Stimulated activated CD8-positive, alpha-beta memory T cell treated with anti-CD3 and anti-CD28 coated beads, Interleukin-12 subunit alpha, Interleukin-12 subunit beta, amount 100 ng/mL, for 1 hour (primary cell): Measurements from ENCODE around the gene SUPV3L1.
"Not testable (repeated sequence)": the region's sequence is repeated elsewhere in the genome, so short reads cannot be mapped to it uniquely, and the experiment has no call there.

Experiments
- DNase-seq: peaks from one replicate; pipeline ENCODE4 v3.0.0-alpha.2; 2020; ENCODE audit warnings: low read depth

The SUPV3L1 gene

GRCh38 chr10:69230128-69230527 lies 50.1 kb downstream of the SUPV3L1 start:
- no peak for DNase-seq

- no peak for DNase-seq
Observed at GRCh38 chr10:69232252-69232651, 52.2 kb downstream of the SUPV3L1 start.

GRCh38 chr10:69232736-69233480 lies 52.9 kb downstream of the SUPV3L1 start:
- DNase-seq, result no peak

- no peak for DNase-seq
Observed at GRCh38 chr10:69234447-69234846, 54.4 kb downstream of the SUPV3L1 start.

- DNase-seq, result peak; percentile 79
Observed at GRCh38 chr10:69237528-69238159, 57.6 kb downstream of the SUPV3L1 start.

GRCh38 chr10:69239136-69239535 lies 59.1 kb downstream of the SUPV3L1 start:
- no peak for DNase-seq

- no peak for DNase-seq
Observed at GRCh38 chr10:69239816-69240434, 59.9 kb downstream of the SUPV3L1 start.

GRCh38 chr10:69240455-69240854 lies 60.4 kb downstream of the SUPV3L1 start:
- DNase-seq, result no peak

- DNase-seq, result no peak
Observed at GRCh38 chr10:69241575-69241974, 61.5 kb downstream of the SUPV3L1 start.

- DNase-seq, result no peak
Observed at GRCh38 chr10:69242040-69242851, 62.2 kb downstream of the SUPV3L1 start.

- no peak for DNase-seq
Observed at GRCh38 chr10:69242852-69243212, 62.8 kb downstream of the SUPV3L1 start.

GRCh38 chr10:69243817-69244216 lies 63.8 kb downstream of the SUPV3L1 start:
- DNase-seq, result no peak

- DNase-seq, result no peak
Observed at GRCh38 chr10:69246036-69246435, 66.0 kb downstream of the SUPV3L1 start.

- DNase-seq, result no peak
Observed at GRCh38 chr10:69246581-69247312, 66.7 kb downstream of the SUPV3L1 start.

- DNase-seq, result no peak
Observed at GRCh38 chr10:69247313-69247710, 67.3 kb downstream of the SUPV3L1 start.

- DNase-seq, result no peak
Observed at GRCh38 chr10:69248117-69248730, 68.2 kb downstream of the SUPV3L1 start.

- no peak for DNase-seq
Observed at GRCh38 chr10:69250041-69250440, 70.0 kb downstream of the SUPV3L1 start.

- not testable (repeated sequence) for DNase-seq
Observed at GRCh38 chr10:69251417-69251816, 71.4 kb downstream of the SUPV3L1 start.

- DNase-seq, result no peak
Observed at GRCh38 chr10:69253171-69253570, 73.1 kb downstream of the SUPV3L1 start.

GRCh38 chr10:69254877-69255276 lies 74.8 kb downstream of the SUPV3L1 start:
- DNase-seq, result no peak
